GM20431 (cell line): ENCODE measurements around the gene BMP6.
"Not testable (repeated sequence)": the region's sequence is repeated elsewhere in the genome, so short reads cannot be mapped to it uniquely, and the experiment has no call there.

Experiments
- in situ Hi-C: fragments of 300-500 bp; cut with MseI, MboI; formaldehyde crosslinking; loops from one replicate; pipeline ENCODE4 v1.15.0; 2020; ENCODE audit warnings: low sequenced_read_pairs; ENCODE audit not compliant: unreplicated experiment

BMP6 gene

GRCh38 chr6:7784706-7785105, 58.8 kb downstream of the BMP6 start:
- in situ Hi-C loops = no loop called here

DNA sequence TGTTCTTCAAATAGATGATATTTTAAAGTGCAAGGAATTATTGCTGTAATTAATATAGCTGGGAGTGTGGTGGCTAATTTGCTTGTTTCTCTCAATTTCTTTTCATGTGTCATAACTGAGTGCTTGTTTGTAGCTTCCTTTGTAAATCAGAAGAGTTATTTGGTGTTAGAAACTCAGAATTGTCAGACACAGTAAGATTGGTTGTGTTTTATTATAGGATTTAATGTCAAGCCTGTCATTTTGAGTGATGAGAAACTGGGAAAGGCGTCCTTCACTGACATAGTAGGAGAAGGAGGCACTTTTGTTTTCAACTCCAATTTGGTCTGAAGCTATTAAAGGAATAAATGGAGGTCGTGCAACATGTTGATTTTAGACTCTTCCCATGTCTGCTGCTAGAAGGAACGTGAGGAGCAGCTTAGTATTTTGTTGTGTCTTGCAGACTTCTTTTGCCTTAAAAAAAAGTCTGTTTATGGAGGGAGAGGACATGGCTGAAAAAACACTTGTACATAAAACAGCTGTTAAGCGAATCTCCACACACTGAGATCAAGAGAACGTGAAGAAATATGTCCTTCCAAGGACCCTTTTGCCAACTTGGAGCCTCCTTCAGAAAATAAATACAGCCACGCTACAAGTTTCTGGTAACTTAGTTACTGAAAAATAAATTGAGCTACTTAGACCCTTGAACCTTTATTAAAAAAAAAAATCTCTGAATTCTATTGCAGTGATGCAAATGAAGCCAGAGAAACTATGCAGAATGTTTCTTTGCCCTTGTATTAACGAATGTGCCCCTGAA, 59.5 kb downstream of the BMP6 start:
- in situ Hi-C loops = no loop called here

GRCh38 chr6:7786214-7786661, 60.3 kb downstream of the BMP6 start:
- in situ Hi-C loops = no loop called here

GRCh38 chr6:7787137-7787608, 61.3 kb downstream of the BMP6 start:
- in situ Hi-C loops = no loop called here

DNA sequence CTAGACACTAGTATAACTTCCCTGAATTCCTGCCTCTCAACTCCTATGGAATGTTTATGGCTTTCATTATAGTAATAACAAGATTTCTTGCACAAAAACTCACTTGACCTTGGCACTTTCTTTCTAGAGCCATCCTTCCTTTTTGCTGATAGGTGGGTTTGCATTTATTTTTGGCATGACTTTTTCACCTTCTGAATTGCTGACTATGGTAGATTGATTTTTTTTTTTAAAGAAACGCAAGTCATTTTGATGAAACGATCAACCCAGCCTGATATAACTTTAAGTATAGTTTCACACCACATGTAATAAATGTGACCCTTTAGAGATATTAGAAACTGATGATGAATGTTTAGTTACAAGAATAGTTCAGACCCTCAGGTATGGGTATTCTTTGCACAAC, 61.8 kb downstream of the BMP6 start:
- in situ Hi-C loops = no loop called here

DNA sequence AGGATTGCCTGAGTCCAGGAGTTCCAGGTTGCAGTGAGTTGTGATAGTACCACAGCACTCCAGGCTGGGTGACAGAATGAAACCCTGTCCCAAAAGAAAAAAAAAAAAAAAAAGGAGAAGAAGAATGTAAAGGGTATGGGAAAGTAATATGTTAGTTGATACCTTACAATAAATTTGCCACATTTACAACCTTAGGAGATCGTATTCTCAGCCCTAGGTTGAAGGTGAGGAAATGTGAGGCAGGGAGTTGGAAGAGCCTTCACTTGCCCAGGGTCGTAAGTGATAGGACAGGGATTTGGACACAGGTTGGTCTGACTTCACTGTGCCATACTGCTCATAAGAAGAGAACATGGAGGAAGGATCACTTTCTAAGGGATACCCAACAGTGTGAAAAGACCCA, 68.6 kb downstream of the BMP6 start:
- in situ Hi-C loops = no loop called here

- in situ Hi-C loops = no loop called here
Observed at GRCh38 chr6:7797386-7797785, 71.5 kb downstream of the BMP6 start.

GRCh38 chr6:7798751-7799150, 72.9 kb downstream of the BMP6 start:
- in situ Hi-C loops = no loop called here

DNA sequence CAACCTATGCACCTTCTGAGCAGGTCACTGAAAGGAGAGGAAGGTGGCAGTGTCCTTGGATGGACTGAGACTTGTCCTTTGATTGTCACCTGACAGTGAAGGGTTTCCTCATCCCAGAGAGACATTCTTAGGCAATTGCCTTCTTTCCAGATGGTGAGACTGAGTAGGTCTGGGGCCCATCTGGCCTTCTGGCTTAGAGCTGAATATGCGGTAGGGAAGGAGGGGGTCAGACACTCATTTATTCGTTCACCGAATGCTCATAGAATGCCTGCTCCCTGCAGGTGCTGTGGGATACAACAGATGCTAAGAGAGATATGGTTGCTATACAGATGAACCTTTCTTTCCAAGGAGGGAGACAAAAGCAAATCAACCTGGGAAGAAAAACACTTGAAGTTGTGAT, 76.8 kb downstream of the BMP6 start:
- in situ Hi-C loops = no loop called here

DNA sequence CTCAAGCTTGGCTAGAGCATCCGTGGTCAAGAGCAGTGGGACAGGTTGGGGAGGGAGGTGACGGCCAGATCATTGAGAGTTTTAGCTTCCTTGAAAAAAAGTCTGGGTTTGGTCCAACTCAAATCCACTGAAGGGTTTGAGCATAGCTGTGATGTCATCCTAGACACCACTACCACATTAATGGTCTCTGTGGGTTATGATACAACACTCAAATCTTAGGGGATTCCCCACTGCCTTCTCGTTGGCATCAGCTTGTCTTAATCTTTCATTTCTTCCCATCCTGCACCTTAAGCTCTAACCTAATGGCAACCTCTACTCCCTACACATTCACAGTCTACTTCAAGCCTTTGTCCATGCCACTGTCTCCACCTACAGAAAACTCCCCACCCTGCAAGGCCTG, 77.3 kb downstream of the BMP6 start:
- in situ Hi-C loops = no loop called here

- in situ Hi-C loops = no loop called here
Observed at GRCh38 chr6:7805078-7805849, 79.4 kb downstream of the BMP6 start.

GRCh38 chr6:7805850-7806214, 79.9 kb downstream of the BMP6 start:
- in situ Hi-C loops = no loop called here

GRCh38 chr6:7806711-7807110, 80.8 kb downstream of the BMP6 start:
- in situ Hi-C loops = no loop called here

- in situ Hi-C loops = no loop called here
Observed at GRCh38 chr6:7809346-7809745, 83.4 kb downstream of the BMP6 start.

GRCh38 chr6:7811441-7811840, 85.5 kb downstream of the BMP6 start:
- in situ Hi-C loops = no loop called here

GRCh38 chr6:7812623-7813022, 86.7 kb downstream of the BMP6 start:
- in situ Hi-C loops = no loop called here

DNA sequence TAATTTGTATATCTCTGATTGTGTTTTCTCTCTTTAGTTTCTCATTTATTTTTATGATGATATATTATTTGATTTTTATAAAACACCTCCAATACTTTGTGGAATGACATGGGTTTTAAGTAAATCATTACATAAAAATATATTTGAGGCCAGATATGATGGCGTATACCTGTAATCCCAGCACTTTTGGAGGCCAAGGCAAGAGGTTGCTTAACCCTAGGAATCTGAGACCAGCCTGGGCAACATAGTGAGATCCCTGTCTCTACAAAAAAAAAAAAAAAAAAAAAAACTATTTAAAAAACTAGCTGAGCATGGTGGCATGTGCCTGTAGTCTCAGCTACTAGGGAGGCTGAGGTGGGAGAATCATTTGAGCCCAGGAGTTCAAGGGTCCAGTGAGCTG, 87.3 kb downstream of the BMP6 start:
- in situ Hi-C loops = no loop called here

- in situ Hi-C loops = no loop called here
Observed at GRCh38 chr6:7813704-7814103, 87.8 kb downstream of the BMP6 start.

DNA sequence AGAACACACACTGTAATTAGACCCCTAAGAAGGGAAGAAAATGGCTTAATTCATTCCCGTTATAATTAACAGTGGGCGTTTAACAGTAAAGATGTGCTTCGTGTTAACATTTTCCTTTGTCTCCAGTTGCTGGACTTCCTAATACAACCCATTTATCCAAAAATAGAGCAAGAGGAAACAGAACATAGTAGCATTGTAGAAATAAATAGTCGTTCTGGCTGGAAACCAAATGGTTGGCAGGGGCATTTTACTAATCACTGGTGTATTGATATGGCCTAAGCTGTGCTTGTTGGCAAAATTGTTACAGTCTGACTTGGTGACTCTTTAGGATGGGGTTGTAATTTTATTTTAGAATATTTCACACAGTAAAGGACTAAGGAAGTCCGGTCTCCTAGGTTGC, 89.8 kb downstream of the BMP6 start:
- in situ Hi-C loops = no loop called here

DNA sequence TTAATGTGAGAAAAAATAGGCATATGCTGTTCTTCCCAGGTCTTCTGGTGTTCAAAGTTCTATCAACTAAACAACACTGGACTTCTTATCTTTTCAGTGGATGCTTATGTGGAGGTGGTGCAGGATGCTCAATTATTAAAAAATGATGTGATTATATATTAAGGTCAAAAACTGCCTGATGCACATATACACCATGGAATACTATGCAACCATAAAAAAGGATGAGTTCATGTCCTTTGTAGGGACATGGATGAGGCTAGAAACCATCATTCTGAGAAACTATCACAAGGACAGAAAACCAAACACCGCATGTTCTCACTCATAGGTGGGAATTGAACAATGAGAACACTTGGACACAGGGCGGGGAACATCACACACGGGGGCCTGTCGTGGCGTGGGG, 91.3 kb downstream of the BMP6 start:
- in situ Hi-C loops = not testable (repeated sequence)
